HG03060 (cell line): ENCODE measurements around the gene AP1M1.

Experiments
- ATAC-seq: cut with Tn5 transposase; IDR thresholded peaks from one replicate; pipeline ENCODE4 v1.9.1; 2021; ENCODE audit warnings: low read depth, moderate number of reproducible peaks; ENCODE audit not compliant: unreplicated experiment

AP1M1 gene

DNA sequence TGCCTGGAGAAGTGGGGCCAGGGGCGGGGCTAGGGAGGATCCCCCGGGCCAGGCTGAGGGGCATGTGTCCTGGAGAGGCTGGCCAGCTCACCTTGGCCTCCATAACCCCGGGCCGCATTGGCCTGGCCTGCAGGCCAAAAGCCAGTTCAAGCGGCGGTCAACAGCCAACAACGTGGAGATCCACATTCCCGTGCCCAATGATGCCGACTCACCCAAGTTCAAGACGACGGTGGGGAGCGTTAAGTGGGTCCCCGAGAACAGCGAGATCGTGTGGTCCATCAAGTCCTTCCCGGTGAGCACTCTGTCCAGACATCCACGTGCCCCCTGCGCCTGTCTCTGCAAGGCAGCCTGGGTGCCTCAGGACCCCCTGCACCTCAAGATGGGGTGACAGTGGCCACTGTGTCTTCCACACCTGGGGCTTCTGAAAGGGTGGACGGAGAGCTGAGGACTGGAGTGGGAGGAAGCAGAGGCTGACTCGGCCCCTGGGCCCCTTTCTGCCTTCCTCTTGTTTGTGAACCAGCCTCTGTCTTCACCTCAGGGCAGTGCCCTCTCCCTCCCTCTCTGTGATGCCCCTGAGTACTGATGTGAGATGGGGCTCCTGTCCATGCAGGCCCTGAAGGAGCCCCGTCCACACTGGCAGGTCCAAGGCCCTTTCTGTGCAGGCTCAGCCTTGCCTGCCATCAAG is 31.1 kb downstream of the AP1M1 start:
- no peak for ATAC-seq

DNA sequence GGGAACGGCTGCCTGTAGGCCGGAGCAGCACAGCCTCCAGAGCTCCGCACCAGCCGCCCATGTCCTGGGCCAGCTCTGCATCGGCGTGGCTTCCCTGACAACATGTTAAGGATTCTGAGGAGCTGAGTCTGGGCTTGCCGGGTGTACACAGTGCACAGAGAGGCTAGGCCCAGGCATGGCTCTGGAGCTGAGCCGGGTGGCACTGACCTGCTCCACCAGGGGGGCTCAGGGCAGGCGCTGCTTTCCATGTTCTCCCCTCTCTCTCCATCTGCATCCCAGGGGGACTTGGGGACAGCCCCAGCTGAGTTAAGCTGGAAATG is 31.6 kb downstream of the AP1M1 start:
- no peak for ATAC-seq

DNA sequence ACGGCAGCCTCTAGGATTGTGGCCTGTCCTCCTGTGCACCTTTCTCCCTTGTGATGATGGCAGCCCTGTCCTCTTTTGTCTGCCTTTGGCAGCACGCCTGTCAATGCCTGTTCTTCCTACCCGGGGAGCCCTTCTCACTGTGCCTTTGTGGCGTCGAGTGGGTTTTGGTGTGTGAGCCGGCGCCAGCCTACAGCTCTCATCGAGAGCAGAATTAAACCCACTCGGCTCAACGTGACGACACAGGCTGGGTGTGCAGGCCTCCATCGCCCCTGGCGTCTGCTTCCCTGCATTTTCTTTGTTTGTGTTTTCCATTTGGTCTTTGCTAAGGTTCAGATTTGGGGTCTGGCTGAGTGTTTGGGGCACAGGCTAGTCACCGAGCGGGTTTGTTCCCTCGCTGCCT is 34.4 kb downstream of the AP1M1 start:
- no peak for ATAC-seq

DNA sequence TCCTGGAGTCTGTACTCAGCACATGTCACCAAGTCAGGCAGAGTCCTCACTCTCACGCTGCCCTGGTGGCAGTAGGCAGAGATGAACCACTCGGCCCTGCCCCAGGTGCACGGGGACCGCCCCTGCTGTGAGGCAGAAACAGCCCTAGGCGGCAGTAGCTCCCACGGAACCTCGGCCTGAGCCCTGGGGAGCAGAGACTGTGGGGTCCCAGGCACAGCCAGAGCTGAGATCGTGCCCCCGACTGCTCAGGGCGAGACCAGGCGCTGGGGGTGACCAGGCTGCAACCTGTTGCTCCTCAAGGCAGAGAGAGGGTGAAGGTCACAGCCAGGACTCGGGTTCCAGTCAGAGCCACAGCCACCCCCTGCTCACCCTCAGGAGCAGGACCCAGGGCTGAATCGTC is 34.9 kb downstream of the AP1M1 start:
- ATAC-seq: no peak

DNA sequence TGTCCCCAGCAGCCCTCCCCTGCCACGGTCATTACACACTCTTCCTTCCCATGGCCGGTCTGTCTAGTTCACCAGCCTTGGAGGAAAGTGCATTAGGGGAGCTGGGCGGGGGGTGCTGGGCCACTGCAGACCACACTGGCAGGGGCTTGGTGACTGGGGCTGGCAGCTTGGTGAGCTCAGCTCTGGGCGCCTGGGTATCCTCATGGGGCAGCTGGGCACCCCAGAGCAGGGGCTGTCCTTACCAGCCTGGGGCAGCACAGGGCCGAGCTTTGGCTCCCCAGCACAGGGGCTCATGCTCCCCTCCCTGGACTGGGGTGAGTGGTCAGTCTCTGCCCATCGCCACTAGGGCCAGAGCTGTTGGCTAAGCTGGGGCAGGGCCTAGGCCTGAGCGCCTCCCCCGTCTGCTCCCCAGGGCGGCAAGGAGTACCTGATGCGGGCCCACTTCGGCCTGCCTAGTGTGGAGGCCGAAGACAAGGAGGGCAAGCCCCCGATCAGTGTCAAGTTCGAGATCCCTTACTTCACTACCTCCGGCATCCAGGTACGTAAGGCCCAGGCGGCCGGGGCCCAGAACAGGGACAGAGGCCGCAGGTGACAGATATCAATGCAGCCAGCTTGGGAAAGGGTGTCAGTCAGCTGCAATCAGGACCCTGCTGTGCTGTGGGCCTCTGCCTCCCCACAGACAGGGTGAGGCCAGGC is 35.5 kb downstream of the AP1M1 start:
- no peak for ATAC-seq

DNA sequence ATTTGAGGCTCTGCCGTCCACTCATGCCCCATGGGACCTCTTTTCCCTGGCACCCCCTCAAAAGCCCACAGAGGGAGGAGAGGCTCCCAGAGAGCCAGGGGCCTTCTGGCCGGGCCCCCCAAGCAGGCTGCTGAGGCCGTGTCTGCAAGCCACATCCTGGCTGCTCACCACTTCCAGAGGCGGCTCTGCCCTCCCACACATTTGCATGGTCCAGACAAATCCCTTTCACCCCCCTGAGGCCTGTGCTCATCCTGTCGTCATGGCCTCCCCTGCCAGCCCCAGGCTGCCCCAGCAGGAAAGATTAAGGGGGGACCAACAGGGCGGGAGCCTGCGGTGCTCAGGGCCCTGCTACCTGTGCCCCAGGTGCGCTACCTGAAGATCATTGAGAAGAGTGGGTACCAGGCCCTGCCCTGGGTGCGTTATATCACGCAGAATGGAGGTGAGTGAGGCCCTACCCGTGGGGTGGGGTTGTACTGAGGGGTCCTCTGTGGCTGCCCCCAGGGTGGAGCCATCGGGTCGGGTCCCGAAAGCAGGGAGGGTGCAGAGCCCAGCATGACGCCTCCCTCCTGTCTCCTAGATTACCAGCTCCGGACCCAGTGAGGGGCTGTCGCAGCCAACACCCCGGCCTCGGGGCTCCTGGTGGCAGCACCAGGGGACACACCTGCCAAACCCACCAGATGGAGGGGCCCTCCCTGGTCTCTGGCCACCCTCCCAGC is 36.3 kb downstream of the AP1M1 start:
- no peak for ATAC-seq

DNA sequence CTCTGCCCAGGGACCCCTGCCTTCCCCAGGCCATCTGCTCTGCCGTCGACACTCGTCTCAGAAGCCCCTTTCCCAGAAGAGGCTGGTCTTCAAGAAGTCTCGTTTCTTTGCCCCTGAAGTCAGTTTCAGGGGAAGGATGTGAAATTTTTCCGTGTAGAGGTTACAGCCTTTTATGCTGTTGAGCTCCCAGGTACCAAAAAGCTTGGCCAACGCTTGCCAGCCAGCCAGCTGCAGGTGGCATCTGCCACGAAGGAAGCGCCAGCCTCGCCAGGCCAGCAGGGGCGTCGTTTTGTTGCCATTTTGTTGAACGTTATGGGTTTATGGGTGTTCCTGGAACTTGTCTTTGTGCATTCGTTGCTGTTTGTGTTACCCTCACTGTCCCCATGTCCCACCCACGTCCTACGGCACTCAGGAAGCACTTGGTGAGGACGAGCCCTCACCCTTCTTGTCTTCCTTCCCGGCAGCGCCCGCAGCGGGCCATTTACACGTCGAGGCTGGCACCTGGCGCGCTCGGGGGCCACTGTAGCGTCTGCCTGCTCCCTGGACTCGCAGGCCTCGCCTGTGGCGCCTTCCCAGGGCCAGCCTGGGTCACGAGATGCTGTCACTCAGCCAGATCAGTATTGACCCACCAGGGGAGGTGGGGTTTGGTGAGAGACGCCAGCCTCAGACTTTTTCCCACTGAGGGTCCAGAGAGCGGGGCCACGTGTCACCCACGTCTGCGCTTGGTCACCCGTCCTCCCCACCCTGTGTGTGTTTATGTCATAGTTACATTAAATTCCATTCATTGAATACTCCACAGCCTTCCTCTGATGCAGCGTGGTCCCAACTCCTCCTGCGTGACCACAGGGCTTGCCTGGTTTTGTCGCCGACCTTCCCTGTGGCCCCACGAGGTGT is 37.1 kb downstream of the AP1M1 start:
- ATAC-seq: no peak

DNA sequence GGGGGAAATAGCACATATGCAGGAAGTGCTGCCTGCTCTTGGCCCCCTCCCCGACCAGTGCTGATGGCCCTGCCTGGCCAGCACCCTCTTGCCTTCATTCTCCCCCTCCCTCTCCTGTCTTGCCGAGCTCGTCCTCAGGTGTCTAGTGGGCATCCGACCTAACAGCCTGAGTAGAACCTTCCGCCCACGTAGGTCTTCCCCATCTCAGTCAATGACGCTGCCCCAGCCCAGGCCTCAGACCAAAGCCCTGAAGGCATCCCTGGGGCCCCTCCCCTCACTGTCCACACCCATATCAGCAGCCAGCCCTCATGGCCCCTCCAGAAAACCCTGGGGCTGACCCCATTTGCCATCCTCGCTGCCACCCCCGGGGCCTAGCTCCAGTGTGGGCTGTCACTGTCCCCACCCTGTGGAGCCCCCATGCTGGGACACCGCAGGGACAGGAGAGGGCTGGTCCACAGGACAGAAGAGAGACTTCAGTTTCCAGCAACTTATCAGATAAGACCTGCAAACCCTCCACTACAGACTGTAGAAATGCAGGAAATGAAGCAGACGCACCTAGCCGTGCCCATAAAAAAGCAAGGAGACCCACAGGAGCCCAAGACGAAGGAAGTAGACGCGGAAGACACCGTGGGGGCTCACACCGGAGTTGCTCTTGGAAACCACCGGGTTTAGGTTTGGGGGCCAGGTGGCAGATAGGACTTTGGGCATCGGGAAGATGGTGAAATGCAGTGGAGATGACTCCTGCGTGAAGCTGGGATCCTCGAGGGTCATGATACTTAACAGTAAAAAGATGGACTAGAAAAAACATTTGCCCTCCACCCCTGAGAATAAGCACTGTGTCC is 38.3 kb downstream of the AP1M1 start:
- ATAC-seq: no peak

DNA sequence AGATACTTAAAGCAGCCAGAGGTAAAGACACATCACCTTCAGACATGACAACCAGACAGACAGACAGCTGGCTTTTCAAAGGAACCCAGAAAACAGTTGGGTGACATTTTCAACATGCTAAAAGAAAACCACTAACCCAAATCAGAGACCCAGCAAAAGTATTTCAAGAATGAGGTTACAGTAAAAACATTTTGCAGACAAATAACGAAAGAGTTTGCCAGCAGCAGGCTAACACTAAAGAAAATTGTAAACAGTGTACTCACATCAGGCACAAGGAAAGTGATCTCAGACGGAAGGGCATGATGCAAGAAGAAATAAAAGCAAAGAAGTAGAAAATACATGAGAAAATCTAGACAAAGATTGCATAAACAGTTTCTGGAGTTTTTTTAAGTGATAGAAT is 46.4 kb downstream of the AP1M1 start:
- no peak for ATAC-seq

DNA sequence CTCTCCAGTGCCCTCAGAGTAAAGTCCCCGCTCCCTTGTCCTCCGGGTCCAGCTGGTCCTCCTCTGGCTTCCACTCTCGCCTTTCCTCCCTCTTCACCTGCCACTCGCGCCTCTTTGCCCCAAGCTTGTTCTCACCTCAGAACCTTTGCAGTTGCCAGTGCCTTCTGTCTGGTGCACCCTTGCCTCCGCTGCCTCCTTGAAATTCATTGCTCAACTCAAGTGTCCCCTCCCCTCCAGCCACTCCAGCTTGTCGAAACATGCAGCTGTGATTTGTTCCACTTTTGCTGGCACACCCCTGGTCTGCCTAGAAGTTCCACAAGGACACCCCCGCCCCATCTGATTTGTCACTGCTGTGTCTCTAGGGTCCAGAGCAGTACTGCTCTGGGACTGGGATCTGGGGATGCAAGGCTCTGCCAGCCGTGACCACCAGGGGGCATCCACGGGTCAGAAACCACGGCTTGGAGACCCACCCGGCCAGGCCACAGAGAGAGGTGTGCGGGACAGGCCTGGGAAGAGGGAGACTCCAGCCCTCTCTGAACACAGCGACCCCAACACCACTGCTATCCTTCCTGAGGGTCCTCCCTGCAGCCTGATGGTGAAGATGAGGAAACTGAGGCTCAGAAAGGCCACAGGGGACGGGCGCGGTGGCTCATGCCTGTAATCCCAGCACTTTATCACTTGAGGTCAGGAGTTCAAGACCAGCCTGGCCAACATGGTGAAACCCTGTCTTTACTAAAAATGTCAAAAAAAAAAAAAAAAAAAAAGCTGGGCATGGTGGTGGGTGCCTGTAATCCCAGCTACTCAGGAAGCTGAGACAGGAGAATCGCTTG is 49.9 kb downstream of the AP1M1 start:
- ATAC-seq: no peak

DNA sequence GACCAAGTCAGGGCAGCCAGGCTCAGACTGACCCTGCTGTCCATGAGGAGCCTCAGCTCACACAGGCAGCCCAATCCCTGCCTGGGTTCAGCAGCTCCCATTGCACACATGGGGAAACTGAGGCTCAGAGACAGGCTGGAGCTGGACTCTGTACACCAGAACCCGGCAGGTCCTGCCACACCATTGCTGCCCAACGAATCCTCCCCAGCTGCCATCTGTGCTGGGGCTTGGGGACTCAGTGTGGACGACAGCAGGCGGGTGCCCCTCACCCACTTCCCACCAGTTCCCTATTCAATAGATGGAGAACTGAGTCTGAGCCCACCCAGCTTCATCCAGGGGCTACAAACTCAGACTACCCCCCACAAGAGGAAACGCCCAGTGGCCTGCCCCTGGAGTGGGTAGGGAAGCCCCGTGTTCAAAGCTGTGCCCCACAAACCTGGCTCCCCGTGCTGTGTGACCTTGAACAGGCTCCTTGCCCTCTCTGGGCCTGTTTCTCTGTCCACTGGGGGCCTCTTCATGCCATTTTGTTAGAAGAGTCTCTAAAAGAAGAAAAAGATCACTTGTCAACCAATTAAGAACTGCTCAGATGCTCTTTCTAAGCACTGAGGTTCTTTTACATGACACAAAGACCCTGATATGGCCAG is 50.8 kb downstream of the AP1M1 start:
- ATAC-seq: no peak

DNA sequence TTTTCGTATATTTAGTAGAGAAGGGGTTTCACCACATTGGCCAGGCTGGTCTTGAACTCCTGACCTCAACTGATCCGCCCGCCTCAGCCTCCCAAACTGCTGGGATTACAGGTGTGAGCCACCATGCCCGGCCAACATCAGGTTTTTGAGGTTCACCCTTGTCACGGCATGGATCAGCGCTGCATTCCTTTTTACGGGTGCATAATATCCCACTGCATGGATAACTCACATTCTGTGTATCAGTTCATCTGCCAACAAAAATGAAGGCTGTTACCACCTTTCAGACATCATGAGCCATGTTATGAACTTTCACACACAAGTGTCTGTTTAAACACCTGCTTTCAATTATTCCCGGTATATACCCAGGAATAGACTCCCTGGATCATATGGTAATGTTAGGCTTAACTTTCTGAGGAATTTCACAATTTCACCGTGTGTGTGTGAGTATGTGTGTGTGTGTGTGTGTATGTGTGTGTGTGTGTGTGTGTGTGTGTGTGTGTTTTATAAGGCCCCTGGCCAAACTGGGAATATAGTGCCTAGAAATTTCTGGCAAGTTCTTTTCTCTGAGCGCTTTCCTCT is 52.2 kb downstream of the AP1M1 start:
- ATAC-seq: no peak

DNA sequence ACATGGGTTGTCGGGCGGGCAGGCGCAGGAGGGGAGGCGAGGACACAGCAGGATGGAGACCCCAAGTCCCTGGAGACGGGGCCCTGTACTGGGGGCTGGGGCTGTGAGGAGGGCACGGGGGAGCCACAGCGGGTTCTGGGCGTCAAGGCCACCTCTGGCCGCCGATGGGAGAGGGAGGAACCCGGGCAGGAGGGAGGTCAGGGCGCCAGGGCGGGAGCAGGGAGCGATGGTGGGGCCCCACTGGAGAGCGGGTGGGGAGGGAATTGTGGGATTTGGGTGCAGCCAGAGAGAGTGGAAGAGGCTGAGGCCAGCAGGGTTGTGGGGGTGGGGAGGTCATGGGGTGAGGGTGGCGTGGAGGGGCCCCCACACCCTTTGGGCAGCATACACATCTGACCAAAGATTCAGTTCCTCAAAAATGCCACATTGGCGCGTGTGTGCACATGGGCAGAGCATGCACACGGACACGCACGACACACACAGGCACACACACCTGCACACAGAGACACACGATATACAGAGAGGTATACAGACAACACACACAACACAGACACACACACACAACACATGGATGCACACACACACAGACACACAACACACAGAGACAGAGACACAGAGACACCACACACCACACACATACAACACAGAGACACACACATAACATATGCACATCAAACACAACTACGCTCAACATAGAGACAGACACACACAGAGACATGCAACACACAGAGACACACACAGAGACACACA is 54.9 kb downstream of the AP1M1 start:
- no peak for ATAC-seq

DNA sequence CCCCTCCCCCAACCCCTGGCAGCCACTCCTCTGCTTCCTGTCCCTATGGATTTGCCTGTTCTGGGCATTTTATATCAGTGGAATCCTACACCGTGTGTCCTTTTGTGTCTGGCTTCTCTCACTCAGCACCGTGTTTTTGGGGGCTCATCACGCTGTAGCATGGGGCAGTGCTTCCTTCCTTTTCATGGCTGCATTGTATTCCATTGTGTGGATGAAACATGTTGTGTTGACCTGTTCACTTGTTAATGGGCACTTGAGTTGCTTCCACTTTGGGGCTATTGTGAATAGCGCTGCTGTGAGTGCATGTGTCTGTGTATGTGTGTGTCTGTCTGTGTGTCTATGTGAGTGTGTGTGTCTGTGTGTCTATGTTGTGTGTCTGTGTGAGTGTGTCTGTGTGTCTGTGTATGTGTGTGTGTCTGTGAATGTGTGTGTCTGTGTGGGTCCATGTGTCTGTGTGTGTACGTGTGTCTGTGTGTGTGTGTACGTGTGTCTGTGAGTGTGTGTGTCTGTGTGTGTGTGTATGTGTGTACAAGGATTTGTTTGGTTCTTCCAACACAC is 57.2 kb downstream of the AP1M1 start:
- ATAC-seq: no peak

DNA sequence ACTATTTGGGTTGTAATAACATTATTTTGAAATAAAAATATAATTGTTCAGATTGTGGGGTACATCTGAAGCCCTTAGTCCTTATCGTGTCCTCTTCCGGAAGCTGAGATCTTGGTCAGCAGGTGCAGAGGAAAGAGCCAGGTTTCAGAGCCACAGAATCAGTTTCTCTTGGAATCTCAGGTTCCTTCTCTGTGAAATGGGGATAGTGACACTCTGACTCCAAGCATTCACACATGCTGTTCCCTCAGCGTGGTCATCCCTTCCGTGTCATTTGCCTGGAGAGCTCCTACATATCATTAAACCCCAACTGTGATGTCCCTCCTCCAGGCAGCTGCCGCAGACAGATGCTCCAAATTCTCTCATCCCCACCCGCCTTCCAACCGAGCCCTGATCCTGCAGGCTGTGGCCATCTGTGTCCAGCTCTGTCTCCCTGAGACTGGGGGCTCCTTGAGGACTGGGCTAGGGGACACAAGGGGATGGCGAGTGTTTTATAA is 59.8 kb downstream of the AP1M1 start:
- no peak for ATAC-seq

DNA sequence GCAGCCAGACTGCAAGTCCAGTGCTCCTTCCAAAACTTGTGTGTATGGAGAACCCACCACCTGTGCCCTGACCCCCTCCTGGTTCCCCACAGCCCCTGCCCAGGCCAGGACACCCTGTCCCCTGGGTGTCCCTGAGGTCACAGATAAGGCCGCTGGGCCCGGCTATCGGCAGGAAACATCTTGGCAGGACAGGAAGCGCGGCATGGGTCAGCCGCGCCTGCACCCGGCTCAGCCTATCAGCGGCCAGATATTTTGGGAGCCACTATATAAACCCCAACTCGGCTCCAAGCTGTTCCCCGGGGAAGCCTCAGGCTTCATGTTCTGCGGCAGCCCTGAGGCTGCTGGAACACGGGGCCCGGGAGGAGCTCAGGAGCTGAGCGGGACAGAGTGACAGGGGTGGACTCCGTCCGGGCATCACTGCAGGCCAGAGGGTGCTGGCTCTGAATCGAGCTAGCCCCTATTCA is 60.8 kb downstream of the AP1M1 start:
- no peak for ATAC-seq
